GM12872 (cell line): ENCODE measurements around the gene PSG2.
"Not testable (repeated sequence)": the region's sequence is repeated elsewhere in the genome, so short reads cannot be mapped to it uniquely, and the experiment has no call there.

Experiments
- TF ChIP-seq, protein P1 (sequence below): IDR thresholded peaks from 3 replicates; pipeline ENCODE4 v1.5.1; 2011; ENCODE audit warnings: low read depth, mild to moderate bottlenecking, low read length, moderate library complexity; ENCODE audit not compliant: insufficient read depth

The PSG2 gene

DNA sequence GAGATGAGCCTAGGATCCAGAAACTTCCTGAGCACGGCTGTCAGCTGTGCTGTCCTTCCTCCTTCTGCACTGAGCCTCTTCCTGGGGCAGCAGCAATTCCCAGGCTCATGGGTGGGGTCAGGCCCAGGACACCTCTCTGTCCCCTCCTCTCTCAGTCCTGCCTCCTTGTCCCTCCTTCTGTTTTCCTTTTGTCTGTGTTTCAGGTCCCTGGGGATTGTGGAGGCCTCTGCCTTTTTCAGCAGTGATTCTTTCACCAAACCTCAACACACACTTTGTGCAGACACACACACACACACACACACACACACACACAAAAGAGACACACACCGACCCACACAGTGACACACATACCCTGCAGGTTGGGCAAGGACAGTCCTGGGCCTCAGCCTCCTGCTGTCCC is at the start of gene PSG2:
Gene PSG2 (minus strand): TSS at position 101 of the 400 bp plus-strand sequence. CDS start 132 bp downstream, outside the sequence.
- TF ChIP-seq, protein P1, sequence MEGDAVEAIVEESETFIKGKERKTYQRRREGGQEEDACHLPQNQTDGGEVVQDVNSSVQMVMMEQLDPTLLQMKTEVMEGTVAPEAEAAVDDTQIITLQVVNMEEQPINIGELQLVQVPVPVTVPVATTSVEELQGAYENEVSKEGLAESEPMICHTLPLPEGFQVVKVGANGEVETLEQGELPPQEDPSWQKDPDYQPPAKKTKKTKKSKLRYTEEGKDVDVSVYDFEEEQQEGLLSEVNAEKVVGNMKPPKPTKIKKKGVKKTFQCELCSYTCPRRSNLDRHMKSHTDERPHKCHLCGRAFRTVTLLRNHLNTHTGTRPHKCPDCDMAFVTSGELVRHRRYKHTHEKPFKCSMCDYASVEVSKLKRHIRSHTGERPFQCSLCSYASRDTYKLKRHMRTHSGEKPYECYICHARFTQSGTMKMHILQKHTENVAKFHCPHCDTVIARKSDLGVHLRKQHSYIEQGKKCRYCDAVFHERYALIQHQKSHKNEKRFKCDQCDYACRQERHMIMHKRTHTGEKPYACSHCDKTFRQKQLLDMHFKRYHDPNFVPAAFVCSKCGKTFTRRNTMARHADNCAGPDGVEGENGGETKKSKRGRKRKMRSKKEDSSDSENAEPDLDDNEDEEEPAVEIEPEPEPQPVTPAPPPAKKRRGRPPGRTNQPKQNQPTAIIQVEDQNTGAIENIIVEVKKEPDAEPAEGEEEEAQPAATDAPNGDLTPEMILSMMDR, result not testable (repeated sequence)

DNA sequence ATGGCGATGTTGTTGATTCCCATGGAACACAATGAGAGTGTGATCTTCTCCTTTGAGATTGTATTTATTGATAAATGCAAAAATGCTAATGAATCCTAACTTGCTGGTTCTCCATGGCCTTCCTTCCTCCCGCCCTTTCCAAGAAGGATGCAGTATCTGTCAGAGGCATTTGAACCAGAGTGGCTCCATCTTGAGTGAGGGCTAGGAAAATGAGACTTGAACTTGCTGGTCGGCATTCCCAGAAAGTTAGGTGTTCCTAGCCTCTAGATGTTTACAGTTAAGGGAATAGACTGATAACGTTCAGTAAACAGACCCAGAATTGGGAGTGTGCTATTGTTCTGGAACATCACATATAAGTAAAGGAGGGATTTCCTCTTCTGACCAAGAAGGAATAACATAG is 44.2 kb upstream of the PSG2 start:
- TF ChIP-seq, protein P1, result no peak

DNA sequence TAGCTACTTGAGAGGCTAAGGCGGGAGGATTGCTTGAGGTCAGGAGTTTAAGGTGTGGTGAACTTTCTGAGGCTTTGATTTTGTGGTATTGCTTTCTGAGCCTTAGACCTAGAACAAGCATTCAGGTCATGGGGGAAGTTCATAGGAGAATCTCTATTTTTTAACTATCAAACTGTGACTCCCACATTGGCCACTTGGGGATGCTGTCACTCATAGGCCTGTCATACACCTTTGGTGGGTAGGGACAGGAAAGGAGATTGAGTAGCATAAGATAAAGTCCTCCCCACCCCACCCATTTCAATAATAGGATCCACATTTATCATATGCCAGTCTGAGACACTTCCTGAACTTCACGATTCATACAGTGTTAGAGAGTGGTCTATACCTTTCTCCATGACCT is 41.9 kb upstream of the PSG2 start:
- TF ChIP-seq, protein P1, result peak; percentile 35; the same call in 2 of the 3 replicates

DNA sequence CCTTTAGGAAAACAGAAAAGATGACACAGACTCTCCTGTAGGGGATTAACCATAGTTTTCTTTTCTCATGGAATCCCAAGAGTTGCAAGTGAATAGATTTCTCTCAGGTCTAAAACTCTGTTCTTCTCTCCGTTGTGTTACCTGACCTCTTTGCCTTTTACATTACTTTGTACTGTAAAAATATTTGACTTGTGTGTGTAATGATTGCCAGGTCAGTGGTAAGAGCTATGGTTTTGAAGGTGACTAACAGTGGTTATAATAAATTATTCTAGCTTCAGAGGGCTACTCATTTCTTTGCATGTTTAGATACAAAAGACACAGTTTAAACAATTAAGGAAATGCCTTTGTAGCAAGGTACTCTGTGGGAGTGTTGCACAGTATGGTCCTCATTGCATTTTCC is 23.0 kb upstream of the PSG2 start:
- TF ChIP-seq, protein P1, result no peak

DNA sequence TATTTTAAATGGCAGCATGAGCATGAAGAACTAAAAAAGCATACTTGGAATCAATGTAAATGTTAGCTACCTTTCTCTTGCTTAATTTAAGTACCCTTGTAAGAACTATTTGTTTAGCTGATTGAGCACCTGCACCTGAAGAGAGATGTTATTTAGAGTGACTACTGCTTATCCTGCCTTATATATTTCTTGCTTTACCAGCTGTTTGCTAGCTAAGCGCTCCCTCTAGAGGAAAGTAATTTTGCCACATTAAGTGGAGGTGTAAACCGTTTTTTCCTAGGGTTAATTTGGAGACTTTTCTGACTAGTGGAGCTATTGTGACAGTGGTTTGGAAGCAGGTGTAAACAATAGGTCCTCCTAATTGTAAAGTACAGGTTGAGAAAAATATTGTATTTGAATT is 19.4 kb upstream of the PSG2 start:
- TF ChIP-seq, protein P1, result no peak

DNA sequence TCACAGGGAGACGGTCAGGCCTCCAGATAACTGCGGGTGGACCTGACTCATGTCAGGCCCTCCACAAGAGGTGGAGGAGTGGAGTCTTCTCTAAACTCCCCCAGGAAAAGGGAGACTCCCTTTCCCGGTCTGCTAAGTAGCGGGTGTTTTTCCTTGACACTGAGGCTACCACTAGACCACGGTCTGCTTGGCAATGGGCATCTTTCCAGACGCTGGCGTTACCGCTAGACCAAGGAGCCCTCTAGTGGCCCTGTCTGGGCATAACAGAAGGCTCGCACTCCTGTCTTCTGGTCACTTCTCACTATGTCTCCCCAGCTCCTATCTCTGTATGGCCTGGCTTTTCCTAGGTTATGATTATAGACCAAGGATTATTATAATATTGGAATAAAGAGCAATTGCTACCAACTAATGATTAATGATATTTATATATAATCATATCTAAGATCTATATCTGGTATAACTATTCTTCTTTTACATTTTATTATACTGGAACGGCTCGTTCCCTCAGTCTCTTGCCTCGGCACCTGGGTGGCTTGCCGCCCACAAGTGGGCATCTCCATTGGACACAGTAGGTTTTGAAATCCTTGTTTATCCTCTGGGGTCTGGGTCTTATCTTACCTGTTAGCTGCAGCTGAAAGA is 5.3 kb upstream of the PSG2 start:
- TF ChIP-seq, protein P1, result peak; percentile 56; the same call in 2 of the 3 replicates

DNA sequence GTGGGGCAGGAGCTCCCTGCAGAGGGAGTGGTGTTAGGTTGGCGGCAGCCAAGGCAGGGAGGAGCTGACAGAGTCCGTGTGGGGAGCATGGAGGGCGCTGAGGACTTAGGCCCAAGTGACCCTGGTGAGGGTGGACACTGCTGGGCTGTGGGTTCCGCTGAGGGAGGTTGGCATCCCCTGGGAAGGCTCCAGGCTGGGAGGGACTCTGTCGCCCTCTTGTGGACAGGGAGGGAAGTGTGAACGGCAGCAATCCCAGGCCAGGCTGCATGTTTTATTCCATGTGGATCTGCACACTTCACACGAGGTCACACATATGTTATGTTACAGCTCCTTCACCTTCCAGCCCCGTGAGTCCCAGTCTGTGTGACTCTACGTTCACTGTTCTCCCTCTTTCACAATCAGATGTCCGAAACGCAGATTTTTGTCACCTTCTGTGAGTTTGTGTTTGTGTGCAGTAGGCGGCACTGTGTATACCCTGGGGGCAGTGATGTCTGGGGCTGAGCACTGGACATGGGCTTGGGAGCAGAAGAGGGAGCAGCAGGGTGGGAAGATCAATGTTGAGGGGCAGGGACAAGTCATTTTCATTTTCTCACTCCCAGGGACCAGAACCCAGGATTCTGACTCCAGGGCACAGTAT is 1.8 kb upstream of the PSG2 start:
- TF ChIP-seq, protein P1, result peak; percentile 61
